HepG2 (cell line): ENCODE results near the gene FIS1. TPM values are rescaled to one million over a fixed set of nuclear protein-coding genes. Genes with fewer than 3 reads are reported as not detected.

Experiments
- CBX1 ChIP-seq: IDR thresholded peaks from one replicate; pipeline ENCODE4 v1.6.1; 2016; ENCODE audit warnings: antibody characterized with exemption, low read depth
- CEBPG ChIP-seq: IDR thresholded peaks from 2 replicates; pipeline ENCODE4 v1.6.1; 2016
- CHD4 ChIP-seq: fragments of 200-600 bp; sonication (generic); IDR thresholded peaks from 2 replicates; pipeline ENCODE4 v1.7.0; 2017; ENCODE audit warnings: mild to moderate bottlenecking, low read length, borderline replicate concordance
- EHMT2 ChIP-seq: fragments of 200-600 bp; sonication (generic); IDR thresholded peaks from 2 replicates; pipeline ENCODE4 v1.7.0; 2017; ENCODE audit warnings: antibody characterized with exemption, low read depth, low read length, borderline replicate concordance
- GATA4 ChIP-seq: sonication (generic); IDR thresholded peaks from 2 replicates; pipeline ENCODE4 v1.6.1; 2016; ENCODE audit warnings: antibody characterized with exemption, low read depth, borderline replicate concordance
- KDM5A ChIP-seq: fragments of 200-600 bp; sonication (generic); IDR thresholded peaks from 2 replicates; pipeline ENCODE4 v1.7.0; 2018; ENCODE audit warnings: antibody characterized with exemption, mild to moderate bottlenecking, low read length, borderline replicate concordance
- NFATC3 ChIP-seq: sonication (generic); formaldehyde crosslinking; IDR thresholded peaks from 2 replicates; pipeline ENCODE4 v1.5.1; 2020; ENCODE audit warnings: mild to moderate bottlenecking, missing genetic modification reagents
- ZC3H13 ChIP-seq: sonication (generic); formaldehyde crosslinking; IDR thresholded peaks from 2 replicates; pipeline ENCODE4 v1.8.1; 2023; ENCODE audit warnings: mild to moderate bottlenecking, missing genetic modification reagents, moderate library complexity
- ZNF468 ChIP-seq: sonication (generic); formaldehyde crosslinking; IDR thresholded peaks from 2 replicates; pipeline ENCODE4 v1.8.0; 2022; ENCODE audit warnings: mild to moderate bottlenecking, moderate library complexity, missing genetic modification reagents
- ZNF567 ChIP-seq: sonication (generic); formaldehyde crosslinking; IDR thresholded peaks from 2 replicates; pipeline ENCODE4 v1.8.1; 2023; ENCODE audit warnings: mild to moderate bottlenecking, missing genetic modification reagents, borderline replicate concordance
- polyA plus RNA-seq, 8 experiments: library from polyadenylated mRNA; depleted of rRNA in 3 of 8; stranded (reverse) in 7 of 8; unstranded in 1 of 8; fragments of >200 nt; fragmentation: Illumina TruSeq in 4 of 8; extraction: Trizol in 4 of 8; gene quantifications; 2 replicates each; pipeline versions ENCODE4 v1.2.1 to v1.2.3, GENCODE V29; 2011 to 2016; ENCODE audit warnings: low read depth in 4 of 8, missing spikeins in 1 of 8, mixed read lengths in 1 of 8; ENCODE audit not compliant: insufficient read depth in 1 of 8
- total RNA-seq, 5 experiments: library from RNA; depleted of rRNA; stranded (reverse); fragments of >200 nt; fragmentation: Illumina TruSeq; extraction: Trizol; gene quantifications; 2 replicates each; pipeline ENCODE4 v1.2.3, GENCODE V29; 2016; ENCODE audit warnings: low read depth in 1 of 5
- TF ChIP-seq, protein P1 (sequence below): sonication (generic); formaldehyde crosslinking; IDR thresholded peaks from 2 replicates; pipeline ENCODE4 v1.4.0; 2020; ENCODE audit warnings: missing genetic modification reagents, borderline replicate concordance
- TF ChIP-seq, protein P2 (sequence below): sonication (generic); formaldehyde crosslinking; IDR thresholded peaks from 2 replicates; pipeline ENCODE4 v1.8.1; 2023; ENCODE audit warnings: mild to moderate bottlenecking, missing genetic modification reagents
- TF ChIP-seq, protein P3 (sequence below): IDR thresholded peaks from 2 replicates; pipeline ENCODE4 v1.6.1; 2012; ENCODE audit warnings: inconsistent platforms
- TF ChIP-seq, protein P4 (sequence below): sonication (generic); formaldehyde crosslinking; IDR thresholded peaks from 2 replicates; pipeline ENCODE4 v1.9.0; 2021; ENCODE audit warnings: missing genetic modification reagents, mild to moderate bottlenecking, borderline replicate concordance

The FIS1 gene
- total and polyA plus RNA-seq, 2 of the 13 experiments (the other 11 are each of a cell fraction or from before 2014, with no cell fraction given), result 97.5 to 101 TPM

DNA sequence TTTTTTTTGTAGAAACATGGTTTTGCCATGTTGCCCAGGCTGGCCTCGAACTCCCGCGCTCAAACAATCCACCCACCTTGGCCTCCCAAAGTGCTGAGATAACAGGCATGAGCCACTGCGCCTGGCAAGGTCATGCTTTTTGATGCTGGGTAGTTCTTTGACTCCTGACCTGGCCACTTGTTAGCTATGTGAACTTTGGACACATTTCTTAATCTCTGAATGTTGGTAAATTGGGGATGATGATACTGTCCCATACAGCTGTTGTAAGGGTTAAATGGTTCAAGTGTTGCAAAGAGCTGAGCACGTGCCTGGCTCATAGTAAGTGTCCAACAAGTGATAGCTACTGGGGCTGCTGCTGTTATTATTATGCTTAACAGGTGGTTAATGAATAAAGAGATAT, 24.6 kb downstream of the FIS1 start (continued):
- TF ChIP-seq, protein P1, sequence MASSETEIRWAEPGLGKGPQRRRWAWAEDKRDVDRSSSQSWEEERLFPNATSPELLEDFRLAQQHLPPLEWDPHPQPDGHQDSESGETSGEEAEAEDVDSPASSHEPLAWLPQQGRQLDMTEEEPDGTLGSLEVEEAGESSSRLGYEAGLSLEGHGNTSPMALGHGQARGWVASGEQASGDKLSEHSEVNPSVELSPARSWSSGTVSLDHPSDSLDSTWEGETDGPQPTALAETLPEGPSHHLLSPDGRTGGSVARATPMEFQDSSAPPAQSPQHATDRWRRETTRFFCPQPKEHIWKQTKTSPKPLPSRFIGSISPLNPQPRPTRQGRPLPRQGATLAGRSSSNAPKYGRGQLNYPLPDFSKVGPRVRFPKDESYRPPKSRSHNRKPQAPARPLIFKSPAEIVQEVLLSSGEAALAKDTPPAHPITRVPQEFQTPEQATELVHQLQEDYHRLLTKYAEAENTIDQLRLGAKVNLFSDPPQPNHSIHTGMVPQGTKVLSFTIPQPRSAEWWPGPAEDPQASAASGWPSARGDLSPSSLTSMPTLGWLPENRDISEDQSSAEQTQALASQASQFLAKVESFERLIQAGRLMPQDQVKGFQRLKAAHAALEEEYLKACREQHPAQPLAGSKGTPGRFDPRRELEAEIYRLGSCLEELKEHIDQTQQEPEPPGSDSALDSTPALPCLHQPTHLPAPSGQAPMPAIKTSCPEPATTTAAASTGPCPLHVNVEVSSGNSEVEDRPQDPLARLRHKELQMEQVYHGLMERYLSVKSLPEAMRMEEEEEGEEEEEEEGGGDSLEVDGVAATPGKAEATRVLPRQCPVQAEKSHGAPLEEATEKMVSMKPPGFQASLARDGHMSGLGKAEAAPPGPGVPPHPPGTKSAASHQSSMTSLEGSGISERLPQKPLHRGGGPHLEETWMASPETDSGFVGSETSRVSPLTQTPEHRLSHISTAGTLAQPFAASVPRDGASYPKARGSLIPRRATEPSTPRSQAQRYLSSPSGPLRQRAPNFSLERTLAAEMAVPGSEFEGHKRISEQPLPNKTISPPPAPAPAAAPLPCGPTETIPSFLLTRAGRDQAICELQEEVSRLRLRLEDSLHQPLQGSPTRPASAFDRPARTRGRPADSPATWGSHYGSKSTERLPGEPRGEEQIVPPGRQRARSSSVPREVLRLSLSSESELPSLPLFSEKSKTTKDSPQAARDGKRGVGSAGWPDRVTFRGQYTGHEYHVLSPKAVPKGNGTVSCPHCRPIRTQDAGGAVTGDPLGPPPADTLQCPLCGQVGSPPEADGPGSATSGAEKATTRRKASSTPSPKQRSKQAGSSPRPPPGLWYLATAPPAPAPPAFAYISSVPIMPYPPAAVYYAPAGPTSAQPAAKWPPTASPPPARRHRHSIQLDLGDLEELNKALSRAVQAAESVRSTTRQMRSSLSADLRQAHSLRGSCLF, result no peak
- TF ChIP-seq, protein P2, sequence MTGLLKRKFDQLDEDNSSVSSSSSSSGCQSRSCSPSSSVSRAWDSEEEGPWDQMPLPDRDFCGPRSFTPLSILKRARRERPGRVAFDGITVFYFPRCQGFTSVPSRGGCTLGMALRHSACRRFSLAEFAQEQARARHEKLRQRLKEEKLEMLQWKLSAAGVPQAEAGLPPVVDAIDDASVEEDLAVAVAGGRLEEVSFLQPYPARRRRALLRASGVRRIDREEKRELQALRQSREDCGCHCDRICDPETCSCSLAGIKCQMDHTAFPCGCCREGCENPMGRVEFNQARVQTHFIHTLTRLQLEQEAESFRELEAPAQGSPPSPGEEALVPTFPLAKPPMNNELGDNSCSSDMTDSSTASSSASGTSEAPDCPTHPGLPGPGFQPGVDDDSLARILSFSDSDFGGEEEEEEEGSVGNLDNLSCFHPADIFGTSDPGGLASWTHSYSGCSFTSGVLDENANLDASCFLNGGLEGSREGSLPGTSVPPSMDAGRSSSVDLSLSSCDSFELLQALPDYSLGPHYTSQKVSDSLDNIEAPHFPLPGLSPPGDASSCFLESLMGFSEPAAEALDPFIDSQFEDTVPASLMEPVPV (CRISPR knock-in tag), result no peak
- TF ChIP-seq KDM5A (no peak), CHD4 (0 out of 2 replicates have a peak, but pooled peaks have one; percentile 28), EHMT2 (no peak), ZNF468 (CRISPR knock-in tag) (no peak), NFATC3 (CRISPR knock-in tag) (no peak), ZC3H13 (CRISPR knock-in tag) (0 out of 2 replicates have a peak, but pooled peaks have one; percentile 22), CBX1 (no peak), CEBPG (peak; percentile 71), ZNF567 (CRISPR knock-in tag) (no peak), GATA4 (no peak)
- TF ChIP-seq, protein P3, sequence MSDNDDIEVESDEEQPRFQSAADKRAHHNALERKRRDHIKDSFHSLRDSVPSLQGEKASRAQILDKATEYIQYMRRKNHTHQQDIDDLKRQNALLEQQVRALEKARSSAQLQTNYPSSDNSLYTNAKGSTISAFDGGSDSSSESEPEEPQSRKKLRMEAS, result 0 out of 2 replicates have a peak, but pooled peaks have one; percentile 49
- TF ChIP-seq, protein P4, sequence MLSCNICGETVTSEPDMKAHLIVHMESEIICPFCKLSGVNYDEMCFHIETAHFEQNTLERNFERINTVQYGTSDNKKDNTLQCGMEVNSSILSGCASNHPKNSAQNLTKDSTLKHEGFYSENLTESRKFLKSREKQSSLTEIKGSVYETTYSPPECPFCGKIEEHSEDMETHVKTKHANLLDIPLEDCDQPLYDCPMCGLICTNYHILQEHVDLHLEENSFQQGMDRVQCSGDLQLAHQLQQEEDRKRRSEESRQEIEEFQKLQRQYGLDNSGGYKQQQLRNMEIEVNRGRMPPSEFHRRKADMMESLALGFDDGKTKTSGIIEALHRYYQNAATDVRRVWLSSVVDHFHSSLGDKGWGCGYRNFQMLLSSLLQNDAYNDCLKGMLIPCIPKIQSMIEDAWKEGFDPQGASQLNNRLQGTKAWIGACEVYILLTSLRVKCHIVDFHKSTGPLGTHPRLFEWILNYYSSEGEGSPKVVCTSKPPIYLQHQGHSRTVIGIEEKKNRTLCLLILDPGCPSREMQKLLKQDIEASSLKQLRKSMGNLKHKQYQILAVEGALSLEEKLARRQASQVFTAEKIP (CRISPR knock-in tag), result no peak
